PC-9 (cell line): ENCODE results near the gene CARMIL1. TPM values are rescaled to one million over a fixed set of nuclear protein-coding genes. Genes with fewer than 3 reads are reported as not detected.

Source experiments
- BruUV-seq: library from RNA; stranded (reverse); fragments of 400-500 nt; replicated peaks from 2 replicates; lab custom pipeline; 2021; lab: Mats Ljungman, UMichigan
- CTCF ChIA-PET: fragments of 300-600 bp; sonication (Branson Sonifier 250); formaldehyde crosslinking; loops from one replicate; lab custom pipeline; 2022; ENCODE audit warnings: antibody characterized with exemption; lab: Charles Lee
- POLR2A ChIA-PET: fragments of 300-600 bp; sonication (Branson Sonifier 250); formaldehyde crosslinking; loops from one replicate; lab custom pipeline; 2022; ENCODE audit warnings: antibody characterized with exemption; ENCODE audit not compliant: unreplicated experiment; lab: Charles Lee
- DNase-seq, 2 experiments: peaks; one replicate each; pipeline versions ENCODE4 v3.0.0 to v3.0.0-alpha.2; 2015 to 2022; ENCODE audit warnings: mixed read lengths in 1 of 2
- H2AFZ ChIP-seq: fragments of 200-600 bp; sonication (generic); 2 replicates; pipeline ENCODE4 v1.8.1; 2017; ENCODE audit warnings: antibody characterized with exemption
- H3F3A ChIP-seq: fragments of 200-600 bp; sonication (generic); 2 replicates; pipeline ENCODE4 v1.8.1; 2017; ENCODE audit warnings: antibody characterized with exemption, mild to moderate bottlenecking, low read depth; ENCODE audit not compliant: insufficient read depth
- H3K27ac ChIP-seq: fragments of 200-600 bp; sonication (generic); 2 replicates; pipeline ENCODE4 v1.6.1; 2016; ENCODE audit warnings: mixed run types
- H3K27me3 ChIP-seq: fragments of 200-600 bp; sonication (generic); 2 replicates; pipeline ENCODE4 v1.6.1; 2016; ENCODE audit warnings: low read depth, mixed run types; ENCODE audit not compliant: insufficient read depth
- H3K36me3 ChIP-seq: fragments of 200-600 bp; sonication (generic); 2 replicates; pipeline ENCODE4 v1.6.1; 2016; ENCODE audit warnings: low read depth, mixed run types
- H3K4me1 ChIP-seq: fragments of 200-600 bp; sonication (generic); replicated peaks from 2 replicates; pipeline ENCODE4 v1.6.1; 2016; ENCODE audit warnings: mixed run types; ENCODE audit not compliant: insufficient read depth
- H3K4me2 ChIP-seq: fragments of 200-600 bp; sonication (generic); 2 replicates; pipeline ENCODE4 v1.6.1; 2017; ENCODE audit warnings: mixed run types
- H3K4me3 ChIP-seq: fragments of 200-600 bp; sonication (generic); 2 replicates; pipeline ENCODE4 v1.6.1; 2016; ENCODE audit warnings: mixed run types
- H3K79me2 ChIP-seq: fragments of 200-600 bp; sonication (generic); 2 replicates; pipeline ENCODE4 v1.6.1; 2017; ENCODE audit warnings: low read depth, mixed run types
- H3K9me2 ChIP-seq: fragments of 200-600 bp; sonication (generic); 2 replicates; pipeline ENCODE4 v1.8.1; 2017; ENCODE audit warnings: mild to moderate bottlenecking; ENCODE audit not compliant: insufficient read depth
- H3K9me3 ChIP-seq: fragments of 200-600 bp; sonication (generic); 2 replicates; pipeline ENCODE4 v1.8.1; 2016; ENCODE audit warnings: low read depth; ENCODE audit not compliant: insufficient read depth
- H4K20me1 ChIP-seq: fragments of 200-600 bp; sonication (generic); 2 replicates; pipeline ENCODE4 v1.8.1; 2017; ENCODE audit not compliant: insufficient read depth
- EZH2 ChIP-seq: fragments of 200-600 bp; sonication (generic); IDR thresholded peaks from 2 replicates; pipeline ENCODE4 v1.8.0; 2017; ENCODE audit warnings: antibody characterized with exemption, low read depth
- intact Hi-C: fragments of 100-400 bp; cut with micrococcal nuclease; formaldehyde crosslinking; loops from one replicate; pipeline ENCODE4 v1.10.0; 2022; ENCODE audit not compliant: unreplicated experiment
- total RNA-seq: library from RNA; stranded (reverse); gene quantifications from 2 replicates; pipeline ENCODE4 v1.2.3, GENCODE V29; 2021
- TF ChIP-seq, protein P1 (sequence below): fragments of 200-600 bp; sonication (generic); conservative IDR thresholded peaks from 2 replicates; pipeline ENCODE4 v1.6.1; 2017; ENCODE audit warnings: mixed run types, antibody characterized with exemption, mild to moderate bottlenecking, moderate library complexity

The CARMIL1 gene
- total RNA-seq, 1 experiment from 2014 or later, result 33.1 TPM

- Histone ChIP-seq H3K27ac (no peak overlapping the region), H3K36me3 (0 out of 2 replicates have a peak, but pooled peaks cover 4% of the 10 kb centered on the region), H4K20me1 (no peaks in the 10 kb centered on the region), H3K4me3 (no peak overlapping the region), H3K4me2 (no peak overlapping the region), H2AFZ (no peak overlapping the region), H3K79me2 (no peaks in the 10 kb centered on the region), H3K9me3 (no peaks in the 10 kb centered on the region), H3K9me2 (no peaks in the 10 kb centered on the region), H3K27me3 (no peaks in the 10 kb centered on the region), H3K4me1 (no peaks in the 10 kb centered on the region), H3F3A (no peaks in the 10 kb centered on the region; the same call in 1 of the 2 replicates)
- ChIA-PET CTCF (no interaction called here), POLR2A (no interaction called here)
- TF ChIP-seq EZH2, result no peak
- TF ChIP-seq, protein P1, sequence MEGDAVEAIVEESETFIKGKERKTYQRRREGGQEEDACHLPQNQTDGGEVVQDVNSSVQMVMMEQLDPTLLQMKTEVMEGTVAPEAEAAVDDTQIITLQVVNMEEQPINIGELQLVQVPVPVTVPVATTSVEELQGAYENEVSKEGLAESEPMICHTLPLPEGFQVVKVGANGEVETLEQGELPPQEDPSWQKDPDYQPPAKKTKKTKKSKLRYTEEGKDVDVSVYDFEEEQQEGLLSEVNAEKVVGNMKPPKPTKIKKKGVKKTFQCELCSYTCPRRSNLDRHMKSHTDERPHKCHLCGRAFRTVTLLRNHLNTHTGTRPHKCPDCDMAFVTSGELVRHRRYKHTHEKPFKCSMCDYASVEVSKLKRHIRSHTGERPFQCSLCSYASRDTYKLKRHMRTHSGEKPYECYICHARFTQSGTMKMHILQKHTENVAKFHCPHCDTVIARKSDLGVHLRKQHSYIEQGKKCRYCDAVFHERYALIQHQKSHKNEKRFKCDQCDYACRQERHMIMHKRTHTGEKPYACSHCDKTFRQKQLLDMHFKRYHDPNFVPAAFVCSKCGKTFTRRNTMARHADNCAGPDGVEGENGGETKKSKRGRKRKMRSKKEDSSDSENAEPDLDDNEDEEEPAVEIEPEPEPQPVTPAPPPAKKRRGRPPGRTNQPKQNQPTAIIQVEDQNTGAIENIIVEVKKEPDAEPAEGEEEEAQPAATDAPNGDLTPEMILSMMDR, result no peak
- intact Hi-C loops, result no loop called here
- DNase-seq, result no peak
- BruUV-seq, result no TSS peak
These were observed 203.8 kb downstream of the CARMIL1 start for GRCh38 chr6:25482996-25483395.

DNA sequence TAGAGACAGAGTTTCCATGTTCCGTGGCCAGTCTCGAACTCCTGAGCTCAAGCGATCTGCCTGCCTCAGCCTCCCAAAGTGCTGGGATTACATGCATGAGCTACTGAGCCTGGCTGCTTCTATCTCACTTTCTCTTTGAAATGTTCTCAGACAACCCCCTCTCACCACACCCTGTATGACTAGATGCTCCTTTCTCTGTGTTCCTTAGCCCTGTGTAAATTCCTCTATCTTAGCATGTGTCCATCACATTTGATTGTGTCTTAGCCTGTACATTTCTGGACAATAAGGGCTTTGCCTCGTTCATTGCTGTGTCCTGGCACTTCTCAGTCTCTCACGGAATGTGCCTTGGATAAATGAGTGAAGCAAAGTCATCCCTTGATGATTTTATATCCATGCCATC is 204.8 kb downstream of the CARMIL1 start:
- no peak for DNase-seq
- Histone ChIP-seq H3K9me3 (no peaks in the 10 kb centered on the region), H3K36me3 (0 out of 2 replicates have a peak, but pooled peaks cover 4% of the 10 kb centered on the region), H2AFZ (no peak overlapping the region), H3K9me2 (no peaks in the 10 kb centered on the region), H3K27ac (no peak overlapping the region), H3K4me3 (no peak overlapping the region), H4K20me1 (no peaks in the 10 kb centered on the region), H3F3A (no peaks in the 10 kb centered on the region), H3K79me2 (no peaks in the 10 kb centered on the region), H3K4me2 (no peak overlapping the region), H3K4me1 (no peaks in the 10 kb centered on the region), H3K27me3 (no peaks in the 10 kb centered on the region)
- ChIA-PET CTCF (no interaction called here), POLR2A (no interaction called here)
- no TSS peak for BruUV-seq
- intact Hi-C loops, result no loop called here
- TF ChIP-seq, protein P1, result no peak
- no peak for TF ChIP-seq EZH2

DNA sequence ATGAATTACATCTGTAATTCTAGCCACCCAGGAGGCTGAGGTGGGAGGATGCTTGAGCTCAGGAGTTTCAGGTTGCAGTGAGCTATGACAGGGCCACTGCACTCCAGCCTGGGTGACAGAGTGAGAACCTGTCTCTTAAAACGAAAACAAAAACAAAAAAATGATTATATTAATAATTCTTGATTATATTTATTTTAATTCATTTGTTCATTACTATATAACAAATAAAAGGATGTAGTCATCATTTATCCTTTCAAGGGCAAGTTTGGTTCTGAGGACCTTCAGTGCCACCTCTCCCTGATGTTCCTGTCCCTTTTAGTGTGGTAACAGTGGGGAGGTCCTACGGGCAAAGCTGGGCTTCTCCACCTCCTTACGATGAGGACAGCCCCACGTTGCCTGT is 205.7 kb downstream of the CARMIL1 start:
- no peaks in the 10 kb centered on the region; the same call in 1 of the 2 replicates for H3F3A ChIP-seq
- no peak overlapping the region for H3K4me2 ChIP-seq
- H3K27ac ChIP-seq, result no peak overlapping the region
- H3K79me2 ChIP-seq, result no peaks in the 10 kb centered on the region
- no peak for DNase-seq
- H3K9me3 ChIP-seq, result no peaks in the 10 kb centered on the region
- intact Hi-C loops, result no loop called here
- H2AFZ ChIP-seq, result no peak overlapping the region
- TF ChIP-seq, protein P1, result no peak
- no peak for TF ChIP-seq EZH2
- no peaks in the 10 kb centered on the region for H3K27me3 ChIP-seq
- POLR2A ChIA-PET, result no interaction called here
- H3K4me3 ChIP-seq, result no peak overlapping the region
- CTCF ChIA-PET, result no interaction called here
- no peaks in the 10 kb centered on the region for H4K20me1 ChIP-seq
- BruUV-seq, result no TSS peak
- no peaks in the 10 kb centered on the region for H3K9me2 ChIP-seq
- H3K4me1 ChIP-seq, result peaks cover 3% of the 10 kb centered on the region
- H3K36me3 ChIP-seq, result no peaks in the 10 kb centered on the region
